Activated CD4-positive, alpha-beta T cell treated with anti-CD3 and anti-CD28 coated beads, Interleukin-2, amount 50 U/mL, for 48 hours (primary cell): ENCODE measurements around the gene SH3RF1.
"Not testable (repeated sequence)": the region's sequence is repeated elsewhere in the genome, so short reads cannot be mapped to it uniquely, and the experiment has no call there.

Experiments
- DNase-seq, 2 experiments: peaks; one replicate each; pipeline ENCODE4 v3.0.0-alpha.2; 2020

SH3RF1 gene

DNA sequence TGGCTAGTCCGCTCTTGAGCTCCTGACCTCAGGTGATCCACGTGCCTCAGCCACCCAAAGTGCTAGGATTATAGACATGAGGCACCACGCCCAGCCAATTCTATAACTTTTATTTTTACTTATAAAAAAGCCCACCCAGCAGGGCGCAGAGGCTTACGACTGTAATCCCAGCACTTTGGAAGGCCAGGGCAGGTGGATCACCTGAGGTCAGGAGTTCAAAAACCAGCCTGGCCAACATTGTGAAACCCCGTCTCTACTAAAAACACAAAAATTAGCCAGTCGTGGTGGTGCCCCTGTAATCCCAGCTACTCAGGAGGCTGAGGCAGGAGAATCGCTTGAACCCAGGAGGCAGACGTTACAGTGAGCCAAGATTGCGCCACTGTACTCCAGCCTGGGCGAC is 73.5 kb downstream of the SH3RF1 start:
- DNase-seq = not testable (repeated sequence)

DNA sequence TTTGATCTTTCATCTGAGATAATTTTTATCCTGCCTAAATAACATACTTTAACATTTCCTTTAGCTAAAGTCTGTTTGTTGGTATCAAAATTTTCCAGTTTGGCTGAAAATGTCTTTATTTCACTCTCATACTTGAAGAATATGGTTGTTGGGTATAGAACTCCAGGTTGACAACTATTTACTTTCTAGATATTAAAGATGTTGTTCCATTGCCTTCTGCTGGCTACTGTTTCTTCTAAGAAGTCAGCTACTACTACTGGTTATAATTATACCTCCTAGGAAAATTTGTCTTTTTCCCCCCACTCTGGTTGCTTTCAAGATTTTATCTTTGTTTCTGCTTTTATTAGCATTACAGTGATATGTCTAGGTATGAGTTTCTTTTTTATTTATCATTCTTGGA is 75.7 kb downstream of the SH3RF1 start:
- DNase-seq = no peak

DNA sequence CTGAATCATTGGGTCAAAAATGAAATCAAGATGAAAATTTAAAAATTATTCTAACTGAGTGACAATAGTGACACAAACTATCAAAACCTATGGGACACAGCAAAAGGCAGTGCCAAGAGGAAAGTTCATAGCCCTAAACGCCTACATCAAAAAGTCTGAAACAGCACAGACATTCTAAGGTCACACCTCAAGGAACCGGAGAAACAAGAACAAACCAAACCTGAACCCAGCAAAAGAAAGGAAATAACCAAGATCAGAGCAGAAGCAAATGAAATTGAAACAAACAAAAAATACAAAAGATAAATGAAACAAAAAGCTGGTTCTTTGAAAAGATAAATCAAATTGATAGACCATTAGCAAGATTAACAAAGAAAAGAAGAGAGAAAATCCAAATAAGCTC is 80.8 kb downstream of the SH3RF1 start:
- not testable (repeated sequence) for DNase-seq

DNA sequence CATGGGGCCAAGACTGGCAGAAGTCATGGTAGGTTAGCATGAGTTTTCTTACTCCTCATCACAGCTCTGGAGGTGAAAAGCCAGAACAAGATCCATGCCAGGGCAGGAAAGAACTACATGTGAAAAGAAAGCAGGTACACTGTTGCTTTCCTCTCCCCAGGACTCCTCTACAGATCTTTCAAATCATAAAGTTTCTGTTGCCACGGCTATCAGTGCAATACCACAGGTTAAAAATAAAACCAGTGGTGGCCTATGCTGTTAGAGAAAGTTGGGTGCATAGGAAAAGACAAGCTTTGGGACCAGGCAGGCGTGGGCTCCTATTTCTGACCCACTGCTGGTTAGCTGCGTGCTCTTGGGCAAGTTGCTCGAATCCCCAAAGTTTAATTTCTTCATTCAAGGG is 81.4 kb downstream of the SH3RF1 start:
- DNase-seq = no peak

DNA sequence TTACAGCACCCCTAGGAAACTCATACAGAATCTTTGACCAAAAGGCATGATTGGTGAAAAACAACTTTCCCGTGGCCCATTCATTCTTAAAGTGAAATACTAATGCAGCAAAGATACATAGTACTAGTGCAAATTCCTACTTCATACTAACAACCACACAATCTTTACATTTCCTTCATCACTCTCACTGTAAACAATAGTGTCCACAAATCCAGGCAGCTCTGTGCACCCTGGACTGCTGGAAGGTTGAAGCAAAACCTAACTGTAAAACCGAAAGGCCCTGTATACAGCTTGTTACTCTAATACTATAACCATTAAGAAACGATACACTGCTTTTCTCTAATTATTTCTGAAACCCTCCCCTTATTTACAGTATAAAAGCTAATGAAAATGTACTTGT is 82.6 kb downstream of the SH3RF1 start:
- no peak for DNase-seq

DNA sequence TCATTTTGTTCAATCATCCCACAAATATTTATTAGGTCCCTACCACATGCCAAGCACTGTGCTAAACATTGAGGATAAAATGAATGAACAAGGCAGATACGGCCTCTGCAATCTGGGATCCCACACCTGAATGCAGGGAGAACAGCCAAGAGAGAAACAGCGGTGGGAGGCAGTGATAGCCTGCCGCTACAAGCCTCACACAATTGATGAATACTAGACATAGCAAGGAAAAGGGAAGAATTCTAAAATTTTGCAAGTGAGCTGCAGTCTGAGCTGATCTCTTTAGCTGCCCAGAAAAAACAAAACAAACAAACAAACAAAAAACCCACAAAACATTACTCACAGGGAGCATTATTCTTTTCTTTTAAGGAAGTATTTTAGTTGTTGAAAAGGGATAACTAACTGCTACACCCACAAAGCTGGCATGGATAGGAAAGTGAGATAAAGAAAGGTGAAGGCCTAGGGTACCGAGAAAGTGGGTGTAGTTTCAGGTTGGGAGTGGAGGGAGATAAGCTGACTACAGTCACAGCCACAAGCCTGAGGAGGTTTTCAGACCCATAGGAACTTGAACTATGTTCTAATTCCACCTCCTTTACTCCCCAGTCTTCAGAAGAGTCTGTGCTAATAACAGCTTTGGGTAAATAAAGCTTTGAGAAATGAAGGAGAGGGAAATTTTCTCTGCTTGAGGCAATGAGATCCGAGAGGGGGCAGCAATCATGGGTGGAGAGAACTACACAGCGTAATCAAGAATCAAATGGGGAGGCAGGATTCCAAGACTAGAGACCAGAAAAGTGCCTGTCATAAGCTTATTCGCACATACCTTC is 85.4 kb downstream of the SH3RF1 start:
- DNase-seq = no peak

DNA sequence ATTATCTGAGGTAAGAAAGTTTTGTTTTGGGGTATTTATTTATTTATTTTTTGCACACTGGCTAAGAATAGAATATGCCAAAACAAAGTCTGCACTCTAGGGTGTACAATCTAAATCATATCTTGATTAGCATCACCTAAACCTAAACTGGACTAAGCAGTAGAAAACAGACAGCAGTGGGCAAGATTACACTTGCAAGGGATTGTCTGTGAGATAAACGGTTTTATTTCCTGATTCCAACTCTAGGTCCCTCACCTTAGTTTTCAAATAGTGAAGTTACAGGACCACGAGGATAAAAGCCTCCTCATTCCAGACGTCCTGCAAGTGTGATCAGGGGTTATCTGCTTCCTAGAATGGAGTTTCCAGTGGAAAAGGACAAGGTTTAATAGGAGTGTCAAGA is 86.1 kb downstream of the SH3RF1 start:
- no peak for DNase-seq

DNA sequence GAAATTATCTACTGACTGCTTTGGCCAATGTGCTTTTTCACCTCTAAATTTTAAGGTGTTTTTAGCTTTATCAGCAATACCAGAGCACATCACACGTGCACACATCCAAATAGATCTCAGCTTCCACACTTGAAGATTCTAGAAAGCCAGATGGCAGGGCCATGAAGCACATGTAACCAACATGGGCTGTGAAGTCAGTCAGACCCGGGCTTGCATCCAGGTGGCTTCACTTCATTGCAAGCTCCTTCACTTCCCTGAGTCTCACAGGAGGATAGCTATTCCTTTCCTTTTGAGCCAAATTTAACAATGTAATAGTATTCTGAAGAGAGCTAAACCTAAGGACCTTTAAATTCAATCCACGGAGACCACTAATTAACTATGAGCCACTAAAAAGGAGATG is 86.5 kb downstream of the SH3RF1 start:
- no peak for DNase-seq

DNA sequence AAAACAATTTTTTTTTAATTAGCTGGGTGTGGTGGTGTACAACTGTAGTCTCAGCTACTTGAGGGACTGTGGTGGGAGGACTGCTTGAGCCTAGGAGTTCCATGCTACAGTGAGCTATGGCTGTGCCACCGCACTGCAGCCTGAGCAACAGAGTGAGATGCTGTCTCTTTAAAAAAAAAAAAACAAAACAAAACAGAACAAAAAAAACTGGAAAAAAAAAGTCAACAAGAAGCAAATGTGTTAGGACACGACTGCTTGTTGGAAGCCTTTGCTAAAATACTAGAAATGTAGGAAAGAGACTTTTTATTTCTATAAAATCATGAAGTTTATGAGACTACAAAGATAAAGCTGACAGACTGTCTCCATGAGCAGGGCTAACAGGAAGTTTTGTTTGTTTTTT is 87.2 kb downstream of the SH3RF1 start:
- no peak for DNase-seq

DNA sequence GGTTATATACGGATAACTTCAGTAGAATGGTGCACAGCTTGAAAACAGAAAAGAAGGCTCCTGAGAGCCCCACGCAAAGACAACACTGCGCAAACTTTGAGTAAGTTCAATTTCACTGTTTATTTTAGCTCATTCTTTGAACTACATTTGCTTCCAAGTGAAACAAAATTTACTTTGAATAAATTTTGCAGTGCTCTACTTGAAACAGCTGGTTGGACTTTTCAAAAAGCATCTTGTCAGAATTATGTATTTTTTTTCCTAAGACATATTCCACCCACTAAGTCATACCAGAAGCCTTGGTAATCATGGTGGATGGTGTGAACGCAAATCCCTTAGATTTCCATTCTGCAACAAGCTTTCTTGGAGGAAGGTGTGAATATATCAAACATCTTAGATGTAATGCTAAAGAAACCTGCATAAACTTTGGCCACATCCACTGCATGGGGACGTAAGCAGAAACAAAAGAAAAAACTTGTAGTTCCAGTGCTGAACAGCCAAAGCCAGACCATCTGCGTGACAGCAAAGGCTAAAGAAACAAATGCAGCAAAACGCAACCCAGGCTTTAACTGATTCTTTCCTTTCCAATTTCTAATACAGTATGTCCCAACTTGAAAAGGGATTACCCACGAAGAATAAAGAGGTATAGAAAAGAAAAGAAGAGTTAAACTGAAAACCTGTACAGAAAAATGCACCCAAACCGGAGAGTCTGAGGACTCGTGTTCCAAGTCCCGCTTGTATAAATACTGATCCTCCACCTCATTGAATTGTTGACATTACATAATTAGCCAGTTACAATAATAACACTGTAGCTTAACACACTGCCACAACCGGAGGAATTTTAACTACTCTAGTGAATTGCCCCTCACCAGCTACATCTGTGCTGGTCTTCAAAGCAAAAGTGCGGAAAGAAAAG is 90.9 kb downstream of the SH3RF1 start:
- DNase-seq = no peak

DNA sequence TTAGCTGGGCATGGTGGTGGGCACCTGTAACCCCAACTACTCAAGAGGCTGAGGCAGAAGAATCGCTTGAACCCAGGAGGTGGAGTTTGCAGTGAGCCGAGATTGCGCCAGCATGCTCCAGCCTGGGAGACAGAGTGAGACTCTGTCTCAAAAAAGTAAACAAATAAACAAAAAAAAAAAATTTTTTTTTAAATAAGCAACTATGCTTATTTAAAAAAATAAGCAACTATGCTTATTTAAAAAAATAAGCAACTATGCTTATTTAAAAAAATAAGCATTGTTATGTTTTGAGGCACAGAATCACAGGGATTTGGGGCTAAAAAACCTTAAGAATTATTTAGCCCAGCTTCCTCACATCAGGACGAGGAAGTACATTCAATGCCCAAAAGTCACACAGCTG is 92.7 kb downstream of the SH3RF1 start:
- not testable (repeated sequence) for DNase-seq

DNA sequence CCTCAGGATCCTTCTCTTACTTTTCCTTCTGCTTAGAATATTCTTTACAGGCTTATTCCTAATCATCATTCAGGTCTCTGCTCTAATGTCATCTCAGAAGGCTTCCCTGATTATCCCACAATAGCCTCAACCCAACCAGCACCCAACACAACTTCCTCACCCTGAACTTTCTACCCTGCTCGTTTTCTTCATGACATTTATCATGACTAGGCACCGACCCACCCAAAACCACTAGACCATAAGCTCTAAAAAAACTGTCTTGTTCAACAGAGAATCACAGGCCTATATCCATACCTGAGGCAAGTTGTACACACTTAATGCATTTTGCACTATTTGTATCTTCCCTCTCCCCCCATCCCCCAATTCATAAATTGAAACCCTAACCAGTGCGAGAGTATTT is 95.3 kb downstream of the SH3RF1 start:
- no peak for DNase-seq

DNA sequence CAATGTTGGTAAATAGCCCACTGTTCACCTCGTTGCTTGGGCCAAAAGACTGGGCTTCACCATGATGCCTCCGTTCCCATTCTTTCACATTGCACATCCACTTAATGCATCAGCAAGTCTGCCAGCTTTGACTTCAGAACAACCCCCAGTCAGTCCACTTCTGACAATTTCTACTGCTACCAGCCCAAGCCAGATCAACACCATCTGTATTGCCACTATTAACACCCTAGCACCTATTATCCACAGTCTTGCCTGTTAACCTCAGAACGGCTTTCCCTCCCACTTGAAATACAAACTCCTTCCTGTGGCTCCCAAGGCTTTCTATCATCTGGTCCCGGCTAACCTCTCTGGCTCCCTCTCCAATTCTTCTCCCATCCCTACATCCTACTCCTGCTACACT is 95.7 kb downstream of the SH3RF1 start:
- DNase-seq = no peak

DNA sequence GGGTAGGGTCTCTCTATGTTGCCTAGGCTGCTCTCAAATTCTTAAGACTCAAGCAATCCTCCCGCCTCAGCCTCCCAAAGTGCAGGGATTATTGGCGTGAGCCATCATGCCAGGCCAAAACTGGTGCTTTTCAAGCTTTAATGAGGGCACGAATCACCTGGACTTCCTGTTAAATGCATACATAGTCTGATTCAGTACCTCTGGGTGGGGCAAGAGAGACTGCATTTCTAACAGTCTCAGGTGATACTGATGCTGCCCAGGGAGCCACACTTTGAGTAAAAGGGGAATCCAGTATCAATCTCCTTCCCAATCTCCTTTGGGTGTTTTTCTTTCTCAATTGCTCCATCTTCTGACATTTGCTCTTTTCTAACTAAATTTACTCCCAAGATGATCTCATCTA is 96.5 kb downstream of the SH3RF1 start:
- no peak for DNase-seq

DNA sequence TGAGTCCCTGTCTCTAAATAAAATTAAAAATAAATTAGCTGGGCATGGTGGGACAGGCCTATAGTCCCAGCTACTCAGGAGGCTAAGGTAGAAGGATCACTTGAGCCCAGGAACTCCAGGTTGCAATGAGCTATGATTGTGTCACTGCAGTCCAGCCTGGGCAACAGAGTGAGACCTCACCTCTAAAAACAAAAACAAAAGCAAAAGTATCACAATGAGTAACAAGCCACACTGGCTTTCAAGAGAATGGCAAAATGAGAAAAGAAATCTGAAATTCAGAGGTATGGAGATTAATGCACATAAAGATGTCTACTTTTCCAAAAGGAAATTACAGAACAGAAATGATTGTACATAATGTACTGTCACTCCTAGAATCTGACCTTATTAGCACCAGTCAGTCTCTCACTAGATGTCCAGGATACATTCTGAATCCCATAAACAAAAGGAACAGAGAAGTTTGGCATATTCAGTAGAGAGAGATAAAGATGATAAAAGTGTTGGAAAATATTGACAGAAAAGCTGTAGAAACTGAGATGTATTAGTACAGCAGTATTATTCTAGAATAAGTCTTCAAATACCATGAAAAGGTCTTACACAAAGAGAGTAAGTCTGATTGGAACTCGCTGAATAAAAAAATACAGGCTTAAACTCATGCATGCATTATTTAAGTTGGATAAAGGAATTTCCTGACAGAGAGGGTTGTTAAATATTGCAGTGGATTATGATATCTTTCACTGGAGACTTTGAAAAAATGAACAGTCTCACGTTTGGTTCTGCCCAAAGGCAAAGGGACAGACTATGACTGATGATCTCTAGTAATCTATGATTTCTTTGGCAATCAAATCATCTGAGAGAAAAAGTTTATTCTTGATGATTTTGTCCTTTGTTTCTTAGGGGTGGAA is 102.5 kb downstream of the SH3RF1 start:
- DNase-seq = no peak

DNA sequence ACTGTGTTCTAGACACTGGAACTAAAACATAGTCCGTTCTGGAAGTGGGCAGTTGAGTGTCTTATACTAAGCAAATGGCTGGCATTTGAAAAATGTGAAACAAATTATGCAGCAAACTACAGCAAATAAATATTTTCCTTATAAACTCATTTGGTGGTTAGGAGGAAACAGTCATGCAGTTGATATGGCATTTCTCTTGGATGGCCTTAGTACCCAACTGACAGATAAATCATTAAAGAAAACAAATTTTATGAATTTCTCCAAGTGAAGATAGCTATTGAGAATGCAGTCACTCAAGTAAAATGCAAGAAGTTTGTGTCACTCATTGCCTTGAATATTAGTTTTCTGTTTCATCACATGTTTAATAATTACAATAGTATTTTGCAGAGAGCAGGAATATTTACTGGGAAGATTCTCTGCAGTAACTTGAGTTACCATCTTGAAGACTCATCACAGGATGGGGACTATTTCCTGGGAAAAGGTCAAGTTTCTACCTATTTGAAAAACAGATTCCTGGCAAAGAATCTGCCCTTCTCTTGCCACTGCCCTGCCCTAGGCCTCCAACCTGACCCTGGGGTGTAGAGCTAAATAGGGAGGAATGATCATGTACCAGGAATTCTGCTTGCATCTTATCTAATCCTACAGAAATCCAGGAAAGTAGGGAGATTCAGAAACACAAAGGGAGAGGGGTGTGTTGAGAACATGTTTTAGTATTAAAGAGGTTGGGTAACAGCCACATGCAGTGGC is 105.9 kb downstream of the SH3RF1 start:
- DNase-seq = no peak

DNA sequence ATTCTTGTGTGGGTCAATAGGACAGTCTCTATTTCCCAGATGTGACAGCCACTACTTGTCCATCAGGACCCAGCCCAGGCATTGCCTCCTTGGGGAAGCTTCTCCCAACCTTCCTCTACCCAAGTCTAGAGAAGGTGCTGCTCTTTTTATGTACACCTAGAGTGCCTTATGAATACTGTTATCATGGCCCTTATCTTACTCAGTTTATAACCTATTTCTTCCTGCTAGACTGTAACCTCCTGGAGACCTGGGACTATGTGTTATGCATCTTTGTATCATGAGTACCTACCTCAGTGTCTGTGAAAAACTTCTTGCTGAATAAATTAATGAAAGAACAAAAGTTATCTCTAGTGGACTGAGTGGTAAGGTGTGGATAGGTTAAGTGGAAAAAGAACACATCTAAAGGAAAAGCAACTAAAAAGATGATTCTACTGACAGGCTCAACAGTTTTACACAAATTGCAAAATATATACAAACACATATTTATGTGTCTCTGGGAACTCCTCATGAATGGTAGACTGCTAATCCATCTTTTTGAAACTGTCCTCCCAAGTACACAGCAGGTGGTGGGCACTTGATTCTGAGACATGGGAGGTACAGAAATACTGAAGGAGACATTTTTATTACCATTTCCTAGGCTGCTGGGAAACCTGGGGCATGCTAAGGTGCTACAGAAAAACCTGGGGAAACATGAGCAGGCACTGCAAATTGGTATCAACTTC is 106.6 kb downstream of the SH3RF1 start:
- no peak for DNase-seq

DNA sequence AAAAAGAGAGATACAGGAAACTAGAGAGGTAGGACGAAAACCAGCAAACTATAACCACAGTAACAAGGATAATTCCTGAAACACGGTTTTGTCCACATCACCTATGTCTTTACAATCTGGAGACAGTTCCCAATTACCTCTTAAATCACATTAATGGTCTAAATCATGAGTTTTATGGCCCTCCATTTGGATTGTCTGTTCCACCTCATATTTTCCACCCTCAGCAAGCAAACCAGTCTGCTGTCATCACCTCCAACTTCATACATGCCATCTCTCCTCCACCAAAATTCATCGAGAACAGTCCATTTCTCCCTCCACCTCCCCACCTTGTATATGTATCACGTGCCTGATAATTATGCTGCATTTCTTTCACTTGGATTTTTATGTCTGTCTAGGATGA is 107.3 kb downstream of the SH3RF1 start:
- no peak for DNase-seq

DNA sequence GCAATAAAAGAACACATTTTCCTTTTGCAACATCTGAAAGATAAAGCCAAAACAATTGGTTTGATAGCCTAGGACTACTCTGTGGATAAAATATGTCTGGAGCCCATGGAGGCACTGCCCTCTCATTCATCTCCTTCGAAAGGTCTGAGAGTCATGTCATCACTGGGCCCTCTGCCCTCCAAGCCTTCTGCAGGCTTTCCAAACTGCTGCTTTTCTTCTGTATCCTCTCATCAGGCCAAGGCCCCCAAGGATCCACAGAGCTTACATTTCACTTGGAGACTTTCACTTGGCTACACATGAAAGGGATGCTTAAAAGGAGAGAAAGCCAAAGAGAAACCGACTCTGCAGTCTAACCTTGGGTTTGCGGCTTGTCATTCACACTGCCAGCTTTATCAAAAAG is 109.9 kb downstream of the SH3RF1 start:
- no peak for DNase-seq

DNA sequence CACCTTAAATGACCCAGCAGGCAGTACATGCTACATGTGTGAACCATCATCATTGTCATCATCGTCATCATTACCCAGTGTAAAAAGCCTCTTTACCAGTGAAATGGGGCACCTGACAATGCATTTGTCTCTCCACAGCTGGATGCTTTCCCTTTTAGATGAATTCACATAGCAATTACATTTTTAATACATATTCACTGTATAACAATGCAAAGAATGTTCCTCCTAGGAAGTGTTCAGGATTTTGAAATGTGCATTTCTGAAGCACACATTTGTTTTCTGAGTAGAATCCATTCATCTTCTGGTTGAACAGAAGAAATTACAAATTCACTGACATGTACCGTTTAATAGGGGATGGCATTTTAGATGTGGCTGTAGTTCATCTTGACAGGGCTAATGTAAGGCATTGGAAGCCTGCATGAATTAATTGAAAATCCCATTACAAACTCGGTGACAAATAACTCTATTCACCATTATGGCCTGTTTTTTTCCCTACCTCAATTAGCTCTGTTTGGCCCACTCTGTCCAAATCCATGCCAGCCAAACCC is 111.1 kb downstream of the SH3RF1 start:
- DNase-seq = no peak

DNA sequence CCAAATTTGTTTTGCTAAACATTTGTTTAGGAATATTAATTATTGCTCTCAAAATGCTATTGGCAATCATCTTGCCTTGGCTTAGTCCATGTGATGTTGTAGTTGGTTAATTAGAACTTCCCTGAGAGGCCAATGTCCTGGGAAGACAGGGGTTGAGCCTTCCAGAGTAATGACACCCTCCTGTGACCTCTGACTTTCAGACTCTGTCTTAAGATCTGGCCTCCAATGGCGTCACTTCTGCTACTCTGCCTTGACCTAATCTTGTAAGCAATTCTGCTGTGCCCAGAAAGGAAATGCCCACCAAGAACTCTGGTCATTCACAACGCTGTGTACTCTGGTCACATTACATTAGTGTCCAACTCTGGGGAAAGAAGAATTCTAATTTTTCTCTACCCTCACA is 111.9 kb downstream of the SH3RF1 start:
- no peak for DNase-seq
